Amygdala (tissue), 56 donors: Measurements from ENCODE around the gene OSBPL5.
A peak's percentile ranks its signal among the peaks of the same experiment; 100 is the strongest.

Source experiments
- DNase-seq, 56 donors: peaks; one replicate each; lab custom pipeline; 2025; lab: John Stamatoyannopoulos, UW

Gene OSBPL5

GRCh38 chr11:3136546-3137455 is 28.3 kb downstream of the OSBPL5 start:
- no peak for DNase-seq

DNA sequence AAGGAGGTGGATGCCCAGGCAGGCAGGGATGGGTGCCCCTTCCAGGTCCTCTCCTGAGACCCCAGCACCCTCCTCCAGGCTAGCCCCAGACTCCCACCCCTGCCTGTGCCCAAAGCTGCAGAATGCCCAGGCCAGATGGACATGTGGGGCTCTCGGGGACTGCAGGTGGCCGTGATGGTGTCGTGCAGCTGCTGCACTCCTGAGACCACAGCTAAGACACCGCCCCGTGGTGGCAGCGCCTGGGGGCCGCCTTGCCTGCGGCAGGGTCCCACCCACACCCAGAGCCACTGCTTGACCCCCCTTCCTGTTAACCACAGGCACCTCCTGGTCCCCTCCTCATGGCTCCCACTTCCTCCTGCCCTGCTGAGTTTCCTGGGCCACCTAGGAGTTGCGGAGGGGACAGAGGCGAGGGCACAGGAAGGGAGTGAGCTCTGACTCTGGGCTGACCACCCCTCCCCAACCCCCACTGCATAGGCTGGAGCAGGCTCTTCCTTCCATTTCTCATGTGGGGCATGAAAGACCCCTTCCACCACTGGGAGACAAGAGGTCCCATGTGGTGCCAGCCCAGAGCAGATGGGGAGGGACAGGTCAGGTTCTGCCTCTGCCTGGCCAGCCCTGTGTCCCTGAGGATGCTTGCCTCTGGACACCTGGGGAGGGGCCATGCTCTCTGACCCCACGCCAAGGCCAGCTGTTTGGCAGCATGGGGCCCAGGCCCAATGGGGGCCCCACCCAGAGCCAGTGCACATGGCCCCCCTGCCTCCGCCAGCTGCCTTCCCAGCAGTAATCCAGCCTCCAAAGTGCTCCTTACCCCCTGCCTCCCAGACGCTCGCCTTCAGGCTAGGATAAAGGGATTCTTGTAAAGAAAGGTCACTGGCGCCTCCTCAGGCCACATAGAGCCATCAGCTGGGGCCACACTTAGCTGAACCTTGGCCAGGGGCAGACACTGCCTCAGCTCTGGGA is 29.3 kb downstream of the OSBPL5 start:
- no peak for DNase-seq

- DNase-seq = no peak
These were observed 30.2 kb downstream of the OSBPL5 start for GRCh38 chr11:3134651-3135480.

DNA sequence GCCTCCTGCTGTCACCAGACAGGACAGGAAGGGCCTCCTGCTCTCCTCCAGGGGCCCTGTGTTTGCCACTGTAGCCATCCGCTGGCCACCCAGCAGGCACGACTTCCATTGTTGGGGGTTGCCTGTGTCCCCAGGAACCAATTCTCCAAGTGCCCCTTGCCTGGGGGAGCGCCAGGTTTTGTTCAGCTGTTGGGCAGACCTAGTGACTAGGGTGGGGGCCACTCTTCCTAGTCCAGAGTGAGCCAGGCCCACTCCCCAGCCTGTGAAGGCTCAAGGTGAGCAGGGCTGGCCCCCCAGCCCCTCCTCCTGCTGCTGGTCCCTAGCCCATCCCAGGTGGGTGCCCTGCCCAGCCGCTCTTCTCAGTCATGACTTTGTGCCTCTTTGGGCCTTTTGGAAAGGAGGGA is 30.9 kb downstream of the OSBPL5 start:
- DNase-seq = no peak

- DNase-seq = no peak
These were observed 31.6 kb downstream of the OSBPL5 start for GRCh38 chr11:3133261-3134217.

- DNase-seq = no peak
These were observed 32.3 kb downstream of the OSBPL5 start for GRCh38 chr11:3132831-3133260.

DNA sequence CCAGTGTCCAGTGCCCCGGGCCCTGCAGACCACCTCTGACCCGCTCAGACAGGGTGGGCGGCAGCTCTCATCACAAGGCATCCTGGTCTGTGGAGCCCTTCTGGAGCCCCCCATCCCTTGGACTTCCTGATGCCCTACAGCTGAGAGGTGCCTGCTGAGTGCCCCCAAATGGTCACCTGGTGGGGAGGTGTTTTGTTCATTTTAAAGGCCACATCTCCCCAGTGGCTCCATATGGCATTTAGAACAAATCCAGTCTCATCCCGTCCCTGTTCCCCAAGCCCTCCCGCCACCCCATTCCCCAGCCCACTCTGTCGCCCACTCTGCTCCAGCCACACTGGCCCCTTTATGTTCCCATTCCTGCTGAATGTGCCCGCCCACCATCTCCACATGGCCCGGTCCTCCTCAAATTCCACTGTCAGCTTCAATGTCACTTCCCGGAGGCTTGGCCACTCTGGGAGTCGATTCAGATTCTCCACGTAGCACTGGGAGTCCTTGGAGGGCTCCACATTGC is 32.8 kb downstream of the OSBPL5 start:
- no peak for DNase-seq

DNA sequence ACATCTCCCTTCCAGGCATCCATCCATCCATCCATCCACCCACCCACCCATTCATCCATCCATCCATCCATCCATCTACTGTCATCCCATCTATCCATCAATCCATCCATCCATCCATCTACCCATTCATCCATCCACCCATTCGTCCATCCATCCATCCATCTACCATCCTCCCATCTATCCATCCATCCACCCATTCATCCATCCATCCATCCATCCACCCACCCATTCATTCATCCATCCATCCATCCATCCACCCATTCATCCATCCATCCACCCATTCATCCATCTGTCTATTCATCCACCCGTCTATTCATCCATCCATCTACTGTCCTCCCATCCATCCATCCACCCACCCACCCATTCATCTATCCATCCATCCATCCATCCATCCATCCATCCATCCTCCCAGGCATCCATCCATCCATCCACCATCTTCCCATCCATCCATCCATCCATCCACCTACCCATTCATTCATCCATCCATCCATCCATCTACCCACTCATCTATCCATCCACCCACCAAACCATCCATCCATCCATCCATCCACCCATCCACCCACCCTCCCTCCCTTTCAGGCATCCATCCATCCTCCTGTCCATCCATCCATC is 33.7 kb downstream of the OSBPL5 start:
- no peak for DNase-seq

- peak in 1 of 56 donors; percentile 23 for DNase-seq
These were observed 34.6 kb downstream of the OSBPL5 start for GRCh38 chr11:3130269-3131071.

- DNase-seq = no peak
These were observed 35.4 kb downstream of the OSBPL5 start for GRCh38 chr11:3129591-3130268.

- DNase-seq = no peak
These were observed 35.9 kb downstream of the OSBPL5 start for GRCh38 chr11:3129181-3129590.

- no peak for DNase-seq
These were observed 36.5 kb downstream of the OSBPL5 start for GRCh38 chr11:3128356-3129180.

- no peak for DNase-seq
These were observed 37.3 kb downstream of the OSBPL5 start for GRCh38 chr11:3127706-3128355.

DNA sequence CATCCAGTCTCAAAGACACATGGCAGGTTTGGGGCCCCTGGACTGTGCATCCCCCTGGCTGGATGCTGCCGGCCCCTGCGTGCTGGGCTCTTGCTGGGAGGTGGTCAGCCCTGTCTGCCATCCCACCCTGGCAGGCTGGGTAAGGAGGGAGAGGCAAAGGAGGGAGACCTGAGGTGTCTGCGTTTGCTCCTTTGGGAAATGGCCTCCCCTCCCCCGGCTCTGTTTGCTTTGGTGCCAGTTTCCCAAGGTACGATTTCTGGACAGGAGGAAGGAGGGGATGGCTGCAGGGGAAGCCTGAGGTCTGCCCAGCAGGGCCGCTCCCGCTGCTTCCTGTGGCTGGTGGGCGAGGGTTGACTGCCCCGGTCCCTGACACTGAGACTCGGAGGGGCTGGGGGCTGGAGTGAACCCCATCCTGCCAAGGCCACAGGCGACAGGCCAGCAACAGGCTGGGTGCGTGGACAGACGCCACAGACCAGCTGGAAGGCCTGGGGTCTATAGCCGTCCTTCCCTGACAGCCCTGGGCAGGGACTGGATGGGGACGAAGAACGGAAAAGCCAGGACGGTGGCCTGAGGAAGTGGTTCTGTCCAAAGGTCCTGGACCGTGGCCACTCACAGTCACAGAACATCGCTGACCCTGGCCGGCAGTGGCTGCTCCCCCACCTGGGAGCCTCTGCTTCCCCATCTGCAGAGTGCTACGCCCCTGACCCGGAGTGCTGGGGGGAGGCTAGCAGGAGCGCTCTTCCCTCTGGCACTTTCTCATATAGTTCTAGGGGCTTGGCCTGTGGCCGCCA is 38.0 kb downstream of the OSBPL5 start:
- DNase-seq = no peak
